Hematopoietic multipotent progenitor cell treated with erythropoietin and hydrocortisone succinate and interleukin-3 and kit ligand, for 17 days (in vitro differentiated cells): ENCODE data around the gene UBE3D.
A peak's percentile ranks its signal among the peaks of the same experiment; 100 is the strongest.

Experiments
- DNase-seq: peaks from one replicate; pipeline ENCODE4 v3.0.0-alpha.2; 2015; ENCODE audit warnings: low spot score

UBE3D gene, protein sequence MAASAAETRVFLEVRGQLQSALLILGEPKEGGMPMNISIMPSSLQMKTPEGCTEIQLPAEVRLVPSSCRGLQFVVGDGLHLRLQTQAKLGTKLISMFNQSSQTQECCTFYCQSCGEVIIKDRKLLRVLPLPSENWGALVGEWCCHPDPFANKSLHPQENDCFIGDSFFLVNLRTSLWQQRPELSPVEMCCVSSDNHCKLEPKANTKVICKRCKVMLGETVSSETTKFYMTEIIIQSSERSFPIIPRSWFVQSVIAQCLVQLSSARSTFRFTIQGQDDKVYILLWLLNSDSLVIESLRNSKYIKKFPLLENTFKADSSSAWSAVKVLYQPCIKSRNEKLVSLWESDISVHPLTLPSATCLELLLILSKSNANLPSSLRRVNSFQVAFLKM

DNA sequence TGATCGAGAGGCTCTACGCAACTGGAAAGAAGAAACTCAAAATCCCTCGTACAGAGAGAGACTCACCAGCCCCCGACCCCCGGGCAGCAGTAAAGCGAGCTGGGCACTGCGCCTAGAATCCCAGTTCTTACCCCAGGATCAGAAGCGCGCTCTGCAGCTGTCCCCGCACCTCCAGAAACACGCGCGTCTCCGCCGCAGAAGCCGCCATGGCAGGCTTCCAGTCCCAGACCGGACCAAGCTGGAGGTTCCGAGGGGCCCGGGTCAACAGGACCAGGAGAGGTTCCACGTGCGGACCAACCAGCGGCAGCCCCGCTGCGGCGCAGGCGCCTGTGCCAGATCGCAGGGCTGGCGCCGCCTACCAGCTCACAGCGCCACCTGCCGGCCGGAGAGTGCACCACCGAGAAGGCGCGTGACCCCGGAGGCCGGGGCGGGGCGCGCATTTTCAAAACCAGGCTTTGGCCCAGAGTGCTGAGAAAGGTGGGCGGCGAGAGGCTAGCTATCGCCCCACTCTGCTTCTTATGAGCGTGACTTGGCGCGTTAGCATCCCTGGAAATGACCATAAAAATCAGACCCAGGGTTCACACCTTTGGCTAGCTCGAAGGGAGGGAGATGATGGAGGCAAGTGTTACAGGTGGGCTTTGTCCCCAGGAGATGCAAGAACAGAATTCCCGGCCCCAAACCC lies at the start of gene UBE3D:
Gene UBE3D (minus strand): TSS at position 331 of the 682 bp plus-strand sequence. CDS start 123 bp downstream, at position 208.
- DNase-seq = peak; percentile 92

DNA sequence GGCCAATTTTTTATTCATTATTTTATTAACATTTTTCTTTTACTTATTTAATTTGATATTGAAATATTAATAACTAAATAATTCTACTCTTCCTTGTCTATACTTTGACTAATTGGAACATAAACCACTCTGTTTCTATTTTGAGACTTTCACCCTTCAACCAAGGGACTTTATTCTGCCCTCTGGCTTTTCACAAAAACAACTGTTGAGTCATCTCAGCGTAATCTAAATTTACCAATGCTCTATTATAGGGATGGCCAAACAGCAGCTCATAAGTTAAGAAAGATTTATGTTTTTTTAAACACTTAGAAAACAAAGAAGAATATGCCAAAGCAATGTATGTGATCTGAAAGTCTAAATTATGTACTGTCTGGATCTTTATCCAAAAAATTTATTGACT lies 48.5 kb upstream of the UBE3D start:
- no peak for DNase-seq

DNA sequence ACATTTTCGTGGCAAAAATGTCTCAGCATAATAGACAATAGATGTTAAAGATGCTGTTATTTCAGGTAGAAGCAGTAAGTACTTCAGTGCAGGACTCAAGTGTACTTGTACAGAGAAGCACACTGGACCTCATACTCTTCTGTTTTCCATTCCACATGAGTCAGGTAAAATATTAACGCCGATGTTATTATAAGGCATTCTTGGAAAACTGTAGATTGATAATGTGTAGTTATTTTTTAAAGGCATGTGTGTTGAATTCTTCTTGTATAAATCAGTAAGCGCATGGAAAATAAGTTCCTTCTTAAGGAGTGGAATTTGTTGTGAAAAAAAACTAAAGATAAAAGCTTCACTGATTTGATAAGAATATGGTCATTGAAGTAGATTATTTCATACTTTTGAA lies 47.6 kb upstream of the UBE3D start:
- DNase-seq = no peak

DNA sequence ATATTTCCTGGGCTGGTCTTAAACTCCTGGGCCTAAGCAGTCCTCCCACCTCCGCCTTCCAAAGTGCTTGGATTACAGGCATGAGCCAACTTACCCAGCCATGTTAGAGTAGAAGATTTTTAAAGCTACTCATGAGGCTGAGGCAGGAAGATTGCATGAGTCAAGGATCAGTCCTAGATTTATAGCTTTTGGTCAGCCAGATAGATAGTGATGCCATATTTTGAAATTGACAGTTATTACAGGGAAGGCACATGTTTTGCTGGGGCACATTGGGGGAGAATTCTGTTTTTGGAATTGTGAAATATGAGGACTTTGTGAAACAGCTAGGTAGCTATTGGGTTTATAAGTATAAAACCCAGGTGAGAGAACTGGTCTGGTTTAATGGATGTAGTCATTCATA lies 42.7 kb upstream of the UBE3D start:
- DNase-seq = no peak

DNA sequence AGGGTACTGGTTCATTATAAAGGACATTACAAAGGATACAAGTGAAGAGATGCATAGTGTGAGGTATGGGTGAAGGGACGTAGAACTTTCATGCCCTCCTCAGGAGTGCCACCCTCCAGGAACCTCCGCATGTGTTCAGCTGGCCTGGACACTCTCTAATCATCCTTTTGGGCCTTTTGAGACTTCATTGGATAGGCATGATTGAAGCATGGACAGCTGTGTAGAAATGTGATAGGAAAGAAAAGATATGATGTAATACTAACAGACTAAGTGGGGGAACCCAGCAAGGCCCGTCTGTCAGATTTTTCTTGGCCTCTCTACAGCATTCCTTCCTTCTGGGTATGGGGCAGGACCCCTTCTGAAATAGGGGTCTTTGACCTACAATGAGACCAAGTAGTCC lies 32.9 kb upstream of the UBE3D start:
- no peak for DNase-seq

DNA sequence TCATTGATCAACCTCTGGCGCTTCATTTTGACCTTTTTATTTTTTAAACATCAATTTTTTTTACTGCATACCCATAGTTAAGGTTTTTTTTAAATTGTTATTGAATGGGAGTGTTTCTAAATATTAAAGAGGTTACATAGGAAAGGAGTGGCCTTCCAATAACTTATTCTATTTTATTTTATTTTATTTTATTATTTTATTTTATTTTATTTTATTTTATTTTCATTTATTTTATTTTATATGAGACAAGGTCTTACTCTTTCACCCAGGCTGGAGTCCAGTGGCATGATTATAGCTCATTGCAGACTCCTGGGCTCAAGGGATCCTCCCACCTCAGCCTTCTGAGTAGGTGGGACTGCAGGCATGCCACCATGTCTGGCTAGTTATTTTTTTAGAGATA lies 32.0 kb upstream of the UBE3D start:
- DNase-seq = no peak

DNA sequence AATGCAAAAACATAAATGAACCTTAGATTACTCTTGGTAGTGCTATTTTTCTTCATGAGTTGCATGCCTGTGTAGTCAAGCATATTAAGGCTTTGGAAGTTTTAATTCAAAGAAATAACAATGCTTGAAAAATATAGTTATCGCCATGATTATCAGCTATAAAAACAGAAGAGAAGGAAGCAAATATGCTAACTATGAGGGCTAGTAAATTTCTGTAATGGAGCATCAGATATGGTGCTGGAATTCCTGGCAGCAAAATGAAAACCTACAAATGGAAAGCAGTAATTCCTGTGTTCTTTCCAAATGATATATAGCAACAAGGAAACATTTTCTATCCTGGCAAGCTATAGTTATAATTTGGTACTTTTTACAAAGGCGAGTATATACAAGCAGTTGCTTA lies 31.6 kb upstream of the UBE3D start:
- DNase-seq = no peak

DNA sequence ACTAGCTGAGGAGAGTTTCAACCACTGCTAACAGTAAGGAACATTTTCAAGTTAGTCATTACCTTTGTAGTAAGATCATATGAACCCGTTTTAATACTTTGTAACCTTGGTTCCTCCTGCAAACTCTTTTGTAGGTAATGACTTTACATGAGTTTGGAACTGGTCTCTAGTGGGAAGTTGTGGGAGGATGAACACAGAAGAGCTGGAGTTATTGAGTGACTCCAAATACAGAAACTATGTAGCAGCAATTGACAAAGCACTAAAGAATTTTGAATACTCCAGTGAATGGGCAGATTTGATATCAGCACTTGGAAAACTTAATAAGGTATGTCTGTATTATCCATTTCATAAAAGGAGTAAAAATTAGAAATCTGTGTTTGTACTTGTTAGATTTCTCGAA lies 31.1 kb upstream of the UBE3D start:
- DNase-seq = no peak

DNA sequence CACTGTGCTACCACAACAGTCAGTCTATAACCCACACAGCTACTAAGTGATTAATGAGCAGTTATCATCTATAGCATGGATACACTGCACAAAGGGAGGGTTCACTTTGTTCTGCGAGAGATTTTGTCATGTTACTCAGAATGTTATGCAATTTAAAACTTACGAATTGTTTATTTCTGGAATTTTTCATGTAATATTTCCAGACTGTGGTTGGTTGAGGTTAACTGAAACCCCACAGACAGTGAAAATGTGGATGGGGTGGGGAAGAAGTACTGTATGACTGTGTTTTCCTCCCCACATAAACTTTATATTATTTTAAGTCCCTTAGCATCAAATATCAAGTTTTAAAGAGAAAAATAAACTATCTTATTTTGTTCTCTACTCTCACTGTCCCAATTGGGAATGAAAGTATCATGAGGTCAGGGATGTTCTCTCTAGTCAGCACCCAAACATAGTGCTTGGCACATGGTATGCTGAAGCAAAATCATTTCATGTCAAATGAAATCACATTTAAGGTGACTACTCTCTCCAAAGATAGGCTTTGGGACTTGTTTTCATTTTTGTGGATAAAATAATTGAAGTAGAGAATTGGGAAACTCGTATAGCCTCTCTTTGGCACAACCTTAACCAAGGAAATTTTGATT lies 27.2 kb upstream of the UBE3D start:
- DNase-seq = no peak

DNA sequence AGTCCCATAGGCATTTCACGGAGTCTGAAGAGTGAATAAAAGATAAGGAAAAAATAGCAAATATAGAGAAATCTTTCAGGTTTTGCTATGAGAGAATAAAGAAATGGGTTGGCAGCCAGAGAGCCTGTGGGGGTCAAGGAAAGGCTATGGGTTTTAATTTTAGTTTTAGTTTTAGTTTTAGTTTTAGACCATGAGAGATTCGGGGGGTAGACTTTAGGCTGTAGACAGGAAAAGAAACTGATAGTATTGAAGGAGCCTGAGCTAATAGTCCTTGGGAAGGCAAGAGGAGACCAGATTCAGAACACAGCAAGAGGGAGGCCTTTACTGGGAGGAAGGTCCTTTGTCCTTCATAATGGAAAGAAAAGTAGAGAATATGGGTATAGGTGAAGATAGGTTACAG lies 21.1 kb upstream of the UBE3D start:
- DNase-seq = no peak

DNA sequence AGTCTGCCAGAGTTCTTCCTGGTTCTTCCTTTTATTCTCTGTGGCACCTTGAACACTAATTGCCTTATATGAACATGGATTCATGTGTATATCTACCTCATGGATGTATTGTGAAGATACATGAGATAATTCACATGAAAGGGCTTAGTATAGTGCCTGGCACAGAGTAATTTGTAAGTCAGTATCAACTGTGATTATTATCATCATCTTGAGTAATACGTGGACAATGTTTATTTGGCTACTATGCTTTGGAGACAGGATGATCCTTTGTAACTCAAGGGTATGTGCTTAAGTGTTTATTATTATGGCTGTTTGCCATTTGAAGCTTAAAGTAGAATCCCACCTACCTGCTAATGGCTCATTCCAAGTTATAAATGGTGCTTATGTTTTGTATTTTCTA lies 17.8 kb upstream of the UBE3D start:
- DNase-seq = no peak

DNA sequence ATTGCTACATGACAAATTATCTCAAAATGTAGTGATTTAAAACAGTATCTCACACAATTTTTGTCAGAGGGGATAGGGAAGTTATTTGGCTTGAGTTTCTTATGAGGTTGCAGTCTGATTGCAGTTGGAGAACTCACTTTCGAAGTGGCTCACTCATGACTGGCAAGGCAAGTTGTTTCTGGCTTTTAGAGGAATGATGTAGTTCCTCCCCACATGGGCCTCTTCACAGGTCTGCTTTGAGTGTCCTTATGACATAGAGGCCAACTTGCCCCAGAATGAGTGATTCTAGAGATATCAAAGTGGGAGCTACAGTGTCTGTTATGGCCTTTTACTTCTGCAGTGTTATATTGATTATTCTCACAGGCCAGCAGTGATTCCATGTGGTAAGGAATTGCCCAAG lies 8.0 kb upstream of the UBE3D start:
- DNase-seq = no peak

DNA sequence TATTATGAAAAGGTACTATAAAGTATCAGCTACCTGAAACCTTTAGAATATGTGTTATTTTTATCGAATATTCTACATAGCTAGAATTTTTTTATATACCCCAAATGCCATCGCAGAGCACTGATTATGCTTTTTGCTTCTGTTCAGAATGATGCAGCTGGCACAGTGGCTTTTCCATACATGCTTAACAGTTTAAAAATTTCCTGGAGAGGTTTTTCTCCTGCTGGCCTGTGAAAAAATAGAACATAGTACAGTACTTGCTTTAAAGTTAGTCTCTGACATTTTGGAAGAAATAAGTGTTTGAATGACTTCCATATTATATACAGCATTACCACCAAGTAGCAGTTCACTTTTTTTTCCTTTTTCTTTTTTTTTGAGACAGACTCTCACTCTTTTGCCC lies 7.1 kb upstream of the UBE3D start:
- no peak for DNase-seq

DNA sequence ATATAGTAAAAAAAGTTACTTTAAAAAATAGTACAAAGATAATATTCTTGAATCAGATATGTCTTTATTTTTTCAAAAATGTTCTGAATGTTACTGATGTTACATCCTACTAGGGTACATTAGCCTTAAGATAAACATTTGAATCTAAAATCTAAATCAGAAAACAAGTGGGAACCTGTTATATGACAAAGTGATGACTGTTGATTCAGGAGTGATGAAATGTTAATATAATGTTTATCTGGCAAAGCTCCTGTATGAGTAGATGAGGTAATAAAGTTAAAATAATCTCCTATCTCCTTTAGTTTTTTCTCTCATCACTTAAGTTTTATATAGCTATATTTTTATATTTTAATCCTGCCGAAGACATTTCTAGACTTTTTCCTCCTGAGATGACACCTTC lies 6.1 kb upstream of the UBE3D start:
- no peak for DNase-seq

DNA sequence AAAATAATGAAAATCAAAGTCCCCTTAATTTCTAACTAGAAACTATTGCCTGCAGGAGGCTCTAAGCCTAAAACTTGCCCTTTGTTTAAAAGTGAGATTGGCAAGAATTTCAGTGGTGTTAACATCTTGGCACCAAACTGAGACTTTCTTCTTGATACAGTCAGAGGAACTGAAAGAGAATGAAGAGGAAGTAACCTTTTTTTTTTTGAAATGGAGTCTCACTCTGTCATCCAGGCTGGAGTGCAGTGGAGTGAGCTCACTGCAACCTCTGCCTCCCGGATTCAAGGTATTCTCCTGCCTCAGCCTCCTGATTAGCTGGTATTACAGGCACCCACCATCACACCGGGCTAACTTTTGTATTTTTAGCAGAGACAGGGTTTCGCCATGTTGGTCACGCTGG lies 5.4 kb upstream of the UBE3D start:
- DNase-seq = no peak

DNA sequence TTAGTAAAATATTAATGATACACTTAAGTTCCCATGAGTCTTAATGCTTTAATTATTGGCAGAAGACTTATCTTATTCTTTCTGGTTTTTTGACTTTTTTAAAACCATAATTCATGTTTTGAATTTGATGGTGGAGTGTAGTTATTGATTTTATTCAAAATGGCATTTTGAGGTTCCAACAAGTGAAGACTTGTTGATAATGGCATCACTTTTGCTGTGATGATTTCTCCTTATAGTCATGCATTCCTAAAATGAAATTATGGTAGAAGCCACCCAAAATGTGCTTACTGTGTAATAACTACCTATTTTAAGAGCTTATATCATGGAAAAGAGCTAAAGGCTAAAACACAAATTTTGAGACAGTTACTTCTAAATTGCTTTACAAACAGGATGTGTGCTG lies 4.0 kb upstream of the UBE3D start:
- DNase-seq = no peak

DNA sequence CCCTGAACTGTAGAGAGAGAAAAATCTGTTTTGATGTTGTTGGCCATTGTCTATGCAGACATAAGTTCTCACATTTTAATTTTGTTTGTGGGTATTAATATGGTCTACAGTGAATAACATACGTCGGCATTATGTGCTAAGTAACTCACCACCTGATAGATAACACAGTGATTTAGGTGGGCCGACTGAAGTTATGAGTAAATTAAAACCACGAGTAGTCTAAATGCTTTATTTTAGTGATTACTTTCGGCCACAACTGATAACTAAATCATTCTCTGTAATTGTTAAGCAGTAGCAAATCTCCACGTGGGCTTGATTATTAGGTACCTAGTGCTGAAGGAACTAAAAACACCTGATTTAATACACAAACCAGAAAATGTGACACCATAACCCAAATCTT lies 3.0 kb upstream of the UBE3D start:
- no peak for DNase-seq

DNA sequence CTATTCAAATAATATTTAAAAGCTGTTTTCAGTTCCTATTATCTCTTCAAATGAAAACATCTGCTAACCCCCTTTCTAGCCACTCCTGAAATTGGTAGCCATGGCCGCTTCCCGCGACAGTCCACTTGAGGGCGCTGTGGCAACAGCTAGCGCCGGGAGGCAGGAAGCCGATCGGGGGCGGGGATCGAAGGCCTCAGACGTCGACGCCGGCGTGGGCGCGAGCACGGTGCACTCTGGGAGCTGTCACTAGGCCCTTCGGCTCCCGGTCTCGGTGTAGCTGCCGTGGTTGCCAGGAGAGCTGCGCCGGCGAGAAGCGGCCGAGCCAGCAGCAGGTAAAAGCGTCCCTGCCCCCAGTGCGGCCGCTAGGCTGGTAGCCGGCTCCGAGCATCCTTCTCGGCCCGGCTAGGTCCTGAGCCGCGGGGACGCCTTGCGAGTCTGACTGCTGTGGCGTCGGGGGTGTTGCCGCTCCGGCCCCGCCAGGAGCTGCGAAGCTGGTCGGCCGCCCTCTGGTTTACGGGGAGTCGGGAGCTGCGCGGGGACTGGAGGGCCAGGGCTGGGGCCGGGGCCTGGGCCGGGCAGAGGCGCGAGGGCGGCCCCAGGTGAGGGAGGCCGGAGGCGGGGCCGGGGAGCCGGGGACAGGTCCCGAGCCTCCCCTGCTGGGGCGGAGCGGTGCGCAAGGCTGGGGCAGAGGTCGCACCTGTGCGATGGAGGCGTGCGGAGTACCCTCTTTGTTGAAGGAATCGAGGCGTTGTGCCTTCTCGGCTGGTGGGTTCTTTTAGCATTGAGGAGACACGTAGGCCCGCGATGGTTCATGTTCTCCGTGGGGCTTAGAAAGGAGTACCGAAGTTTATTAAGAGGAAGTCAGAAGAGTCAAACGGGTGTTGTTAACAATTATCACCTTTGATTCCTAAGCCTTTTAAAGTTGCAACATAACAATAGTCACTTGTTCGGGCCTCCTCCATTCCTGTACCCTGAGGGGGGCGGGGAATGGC lies 2.1 kb upstream of the UBE3D start, which contains the start of gene DOP1A:
Gene DOP1A (plus strand): TSS at position 224 of the 992 bp plus-strand sequence. CDS start 29,307 bp downstream, outside the sequence.
- DNase-seq = peak; percentile 94

DNA sequence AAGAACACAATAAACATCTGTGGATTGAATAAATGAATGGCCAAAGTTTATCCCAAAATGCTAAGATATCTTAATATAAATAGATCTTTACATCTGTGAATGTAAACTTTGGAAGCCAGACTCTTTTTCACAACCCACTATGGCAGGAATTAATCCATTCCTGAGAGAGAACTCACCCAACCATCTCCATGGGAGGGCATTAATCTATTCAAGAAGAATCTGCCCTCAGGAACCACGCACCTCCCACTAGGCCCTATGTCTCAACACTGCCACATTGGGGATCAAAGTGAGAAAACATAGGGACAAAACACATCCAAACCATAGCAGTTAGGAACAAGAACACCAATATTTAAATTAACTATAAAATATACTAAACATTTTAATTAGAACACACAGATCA lies 3.4 kb downstream of the UBE3D start:
- DNase-seq = no peak

DNA sequence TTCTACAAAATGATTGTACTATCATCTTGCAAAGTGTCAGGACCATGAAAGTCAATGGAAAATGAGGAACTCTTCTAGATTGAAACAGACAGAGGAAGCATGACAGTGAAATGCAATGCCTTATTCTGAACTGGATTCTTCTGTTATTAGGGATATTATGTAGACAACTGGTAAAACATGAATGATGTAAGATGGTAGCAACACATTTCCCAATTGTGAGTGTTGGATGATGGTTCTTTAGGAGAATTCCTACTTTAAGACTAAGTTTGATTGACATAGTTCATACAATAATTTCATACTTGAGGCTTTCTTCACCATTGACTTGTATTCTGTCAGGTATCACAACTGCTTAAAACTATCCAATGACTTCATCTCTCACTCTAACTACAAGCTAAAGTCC lies 4.5 kb downstream of the UBE3D start:
- DNase-seq = no peak

DNA sequence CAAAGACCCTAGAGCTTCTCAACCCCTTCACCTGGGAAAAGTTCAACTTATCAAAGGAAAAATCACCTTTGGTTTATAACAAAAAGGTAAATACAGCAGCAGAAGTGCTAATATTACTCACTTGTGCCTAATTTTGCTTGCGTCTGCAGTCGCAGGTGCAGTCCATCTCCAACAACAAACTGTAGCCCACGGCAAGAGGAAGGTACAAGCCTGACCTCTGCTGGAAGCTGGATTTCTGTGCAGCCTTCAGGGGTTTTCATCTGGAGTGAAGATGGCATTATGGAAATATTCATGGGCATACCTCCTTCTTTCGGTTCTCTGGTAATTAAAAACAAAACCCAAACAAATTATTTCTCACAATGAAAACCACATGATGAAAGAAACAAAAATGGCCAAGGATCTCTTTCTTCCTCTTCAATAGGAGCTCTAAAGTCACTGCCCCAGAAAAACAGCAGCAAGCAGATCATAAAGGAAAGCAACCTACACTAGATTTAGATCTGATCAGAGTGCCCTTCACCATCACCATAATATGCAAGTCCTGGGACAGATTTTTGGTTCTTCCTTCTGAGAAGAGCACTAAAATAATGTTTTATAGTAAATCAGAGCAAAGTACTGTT lies 7.8 kb downstream of the UBE3D start:
- DNase-seq = peak; percentile 26
